Chondrocyte (in vitro differentiated cells): ENCODE measurements around the gene PIP5K1B. TPM values are rescaled to one million over a fixed set of nuclear protein-coding genes. Genes with fewer than 3 reads are reported as not detected.

Experiments used
- DNase-seq: peaks from one replicate; pipeline ENCODE4 v3.0.0; 2021; ENCODE audit warnings: mixed read lengths, low spot score
- H3K27ac Mint-ChIP-seq: one replicate; pipeline ENCODE4 v1.8.0; 2021; ENCODE audit warnings: mild to moderate bottlenecking, moderate library complexity, mixed read lengths; ENCODE audit not compliant: unreplicated experiment
- H3K27me3 Mint-ChIP-seq: 2 replicates; pipeline ENCODE4 v1.8.0; 2021; ENCODE audit warnings: low read depth, mixed read lengths
- H3K36me3 Mint-ChIP-seq: 2 replicates; pipeline ENCODE4 v1.8.0; 2021; ENCODE audit warnings: low read depth, mixed read lengths
- H3K4me1 Mint-ChIP-seq: 2 replicates; pipeline ENCODE4 v1.8.0; 2021; ENCODE audit warnings: low read depth, mild to moderate bottlenecking, mixed read lengths
- H3K4me3 Mint-ChIP-seq: one replicate; pipeline ENCODE4 v1.8.0; 2021; ENCODE audit warnings: mild to moderate bottlenecking, moderate library complexity, mixed read lengths; ENCODE audit not compliant: unreplicated experiment
- H3K9me3 Mint-ChIP-seq: 2 replicates; pipeline ENCODE4 v1.8.0; 2021; ENCODE audit warnings: low read depth, mixed read lengths
- total RNA-seq: library from RNA; stranded (reverse); gene quantifications from 3 replicates; pipeline ENCODE4 v1.2.1, GENCODE V29; 2021
- TF ChIP-seq, protein P1 (sequence below): fragments of 200-600 bp; sonication (generic); IDR thresholded peaks from 2 replicates; pipeline ENCODE4 v1.5.0; 2021; ENCODE audit warnings: antibody characterized with exemption, mild to moderate bottlenecking, moderate library complexity

PIP5K1B gene
- total RNA-seq, 1 donor from 2014 or later, result not detected

DNA sequence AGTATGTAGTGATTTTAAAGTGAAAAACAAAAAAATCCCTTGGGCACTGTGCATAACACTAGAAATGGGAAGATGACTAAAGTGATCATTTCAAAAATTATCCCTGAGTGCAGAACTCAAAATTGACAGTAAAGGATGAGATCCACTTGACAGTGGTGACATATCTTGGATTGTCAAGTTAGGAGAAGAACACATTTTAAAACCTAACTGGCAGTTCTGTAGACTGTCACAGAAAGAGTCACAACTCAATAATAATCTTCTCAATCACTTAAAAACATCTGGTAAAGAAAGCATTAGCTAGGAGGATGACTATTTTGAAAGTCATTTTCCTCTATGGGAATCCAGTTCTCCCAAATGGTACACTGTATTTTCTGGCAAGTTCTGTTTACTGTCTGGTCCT lies 127.1 kb downstream of the PIP5K1B start:
- no peak for DNase-seq
- Mint-ChIP-seq H3K36me3 (no peaks in the 10 kb centered on the region), H3K4me1 (no peaks in the 10 kb centered on the region), H3K27me3 (no peaks in the 10 kb centered on the region), H3K4me3 (no peak overlapping the region), H3K9me3 (no peaks in the 10 kb centered on the region), H3K27ac (no peak overlapping the region)
- TF ChIP-seq, protein P1, sequence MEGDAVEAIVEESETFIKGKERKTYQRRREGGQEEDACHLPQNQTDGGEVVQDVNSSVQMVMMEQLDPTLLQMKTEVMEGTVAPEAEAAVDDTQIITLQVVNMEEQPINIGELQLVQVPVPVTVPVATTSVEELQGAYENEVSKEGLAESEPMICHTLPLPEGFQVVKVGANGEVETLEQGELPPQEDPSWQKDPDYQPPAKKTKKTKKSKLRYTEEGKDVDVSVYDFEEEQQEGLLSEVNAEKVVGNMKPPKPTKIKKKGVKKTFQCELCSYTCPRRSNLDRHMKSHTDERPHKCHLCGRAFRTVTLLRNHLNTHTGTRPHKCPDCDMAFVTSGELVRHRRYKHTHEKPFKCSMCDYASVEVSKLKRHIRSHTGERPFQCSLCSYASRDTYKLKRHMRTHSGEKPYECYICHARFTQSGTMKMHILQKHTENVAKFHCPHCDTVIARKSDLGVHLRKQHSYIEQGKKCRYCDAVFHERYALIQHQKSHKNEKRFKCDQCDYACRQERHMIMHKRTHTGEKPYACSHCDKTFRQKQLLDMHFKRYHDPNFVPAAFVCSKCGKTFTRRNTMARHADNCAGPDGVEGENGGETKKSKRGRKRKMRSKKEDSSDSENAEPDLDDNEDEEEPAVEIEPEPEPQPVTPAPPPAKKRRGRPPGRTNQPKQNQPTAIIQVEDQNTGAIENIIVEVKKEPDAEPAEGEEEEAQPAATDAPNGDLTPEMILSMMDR, result no peak

DNA sequence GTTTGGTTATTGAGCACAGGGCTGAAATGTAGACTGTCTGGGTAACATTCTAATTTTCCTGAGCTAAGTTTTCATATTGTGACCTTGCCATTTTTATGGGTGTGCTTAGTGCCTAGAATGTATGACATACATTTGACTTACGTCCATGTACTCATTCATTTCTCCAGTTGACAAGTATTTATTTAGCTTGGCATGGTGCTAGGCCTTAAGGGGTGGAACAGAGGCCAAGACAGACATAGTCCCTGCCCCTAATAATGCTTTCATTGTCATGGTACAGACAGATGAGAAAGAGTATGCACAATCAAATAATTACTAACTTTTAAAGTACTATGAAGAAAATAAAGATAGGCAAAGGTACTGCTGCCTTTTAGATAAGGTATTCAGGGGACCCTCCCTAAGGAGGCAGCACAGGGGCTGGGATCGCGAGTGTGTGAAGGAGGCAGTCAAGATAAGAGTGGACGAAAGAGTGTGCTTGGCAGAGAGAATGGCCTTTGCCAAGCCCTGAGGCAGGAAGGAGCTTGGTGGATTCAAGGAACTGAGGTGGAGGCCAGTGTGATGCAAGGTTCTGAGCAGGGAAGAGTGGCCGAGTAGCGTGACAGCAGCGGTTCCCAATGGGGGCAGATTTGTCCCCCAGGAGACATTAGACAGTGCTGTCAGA lies 128.0 kb downstream of the PIP5K1B start:
- TF ChIP-seq, protein P1, result no peak
- Mint-ChIP-seq H3K4me3 (no peak overlapping the region), H3K27ac (no peak overlapping the region)

DNA sequence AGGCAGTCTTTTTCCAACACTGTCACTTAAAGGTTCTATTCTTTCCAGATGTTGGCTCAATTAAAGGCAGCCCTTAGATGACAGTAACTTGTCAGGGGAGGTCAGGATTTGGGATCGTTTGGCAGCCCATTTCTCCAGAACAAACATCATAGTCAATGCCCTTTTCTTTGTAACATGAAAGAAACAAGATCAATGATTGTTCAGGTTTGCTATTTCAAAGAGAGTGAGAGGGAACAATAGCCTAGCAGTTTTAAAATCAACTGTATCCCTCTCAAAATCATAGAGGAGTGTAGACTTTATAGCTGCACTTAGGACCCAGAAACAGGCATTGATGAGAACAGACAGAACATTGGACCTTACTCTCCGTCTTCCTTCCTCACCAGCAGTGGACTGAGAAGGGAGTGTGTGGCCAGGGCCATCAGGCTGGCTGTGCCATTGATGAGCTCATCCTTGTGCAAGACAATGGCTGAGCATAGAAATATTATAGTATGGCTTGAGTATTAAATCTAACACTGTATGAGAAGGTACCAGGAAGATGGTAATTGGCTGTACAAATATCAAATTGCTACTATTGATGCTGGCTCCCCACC lies 130.0 kb downstream of the PIP5K1B start:
- TF ChIP-seq, protein P1, result no peak
- Mint-ChIP-seq H3K36me3 (no peaks in the 10 kb centered on the region), H3K4me3 (no peak overlapping the region), H3K27ac (no peak overlapping the region), H3K27me3 (no peaks in the 10 kb centered on the region), H3K9me3 (no peaks in the 10 kb centered on the region), H3K4me1 (no peaks in the 10 kb centered on the region)
- no peak for DNase-seq

More for the DNA sequence above, 128.0 kb downstream of the PIP5K1B start:
- Mint-ChIP-seq H3K27me3 (no peaks in the 10 kb centered on the region), H3K9me3 (no peaks in the 10 kb centered on the region), H3K36me3 (no peaks in the 10 kb centered on the region), H3K4me1 (no peaks in the 10 kb centered on the region)
- DNase-seq, result no peak

DNA sequence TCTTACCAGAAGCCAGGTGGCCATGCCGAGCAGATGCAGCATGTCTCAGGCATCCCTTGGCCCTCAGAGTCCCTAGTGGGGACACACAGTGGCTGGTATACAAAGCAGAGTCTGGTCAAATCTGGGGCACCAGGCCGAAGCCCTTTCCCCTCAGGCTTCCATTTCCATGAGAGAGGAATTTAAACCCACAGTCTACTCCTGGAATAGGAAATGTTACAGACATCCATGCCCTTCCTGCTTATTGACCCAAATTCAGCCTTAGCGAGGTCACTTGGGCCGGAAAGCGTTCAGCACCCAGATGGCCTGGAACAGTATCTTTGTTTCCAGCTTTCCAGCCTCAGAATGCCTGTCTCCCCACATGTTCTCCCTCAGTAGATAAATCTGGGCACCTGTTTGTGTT lies 131.7 kb downstream of the PIP5K1B start:
- no peak overlapping the region for H3K27ac Mint-ChIP-seq
- H3K4me3 Mint-ChIP-seq, result no peak overlapping the region
- DNase-seq, result no peak
- no peaks in the 10 kb centered on the region for H3K9me3 Mint-ChIP-seq
- H3K36me3 Mint-ChIP-seq, result no peaks in the 10 kb centered on the region
- TF ChIP-seq, protein P1, result no peak
- H3K4me1 Mint-ChIP-seq, result no peaks in the 10 kb centered on the region
- no peaks in the 10 kb centered on the region for H3K27me3 Mint-ChIP-seq

DNA sequence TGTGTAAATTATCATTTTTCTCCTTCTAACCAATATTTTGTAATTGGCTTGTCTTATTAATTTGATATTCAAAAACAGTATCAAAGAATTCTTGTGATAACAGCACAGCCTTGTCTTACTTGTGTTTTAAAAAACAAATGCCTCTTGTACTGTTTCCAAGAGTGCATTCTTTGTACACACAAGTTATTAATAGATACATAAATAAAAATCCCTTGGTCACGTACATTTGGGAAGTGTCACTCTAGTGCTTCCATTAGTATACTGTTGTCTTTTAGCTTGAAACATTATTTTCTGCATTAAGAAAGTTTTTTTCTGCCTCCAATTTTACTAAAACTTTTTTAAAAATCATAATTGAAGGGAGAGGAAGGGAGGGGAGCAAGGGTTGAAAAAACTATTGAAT lies 133.2 kb downstream of the PIP5K1B start:
- DNase-seq, result no peak
- Mint-ChIP-seq H3K27ac (no peak overlapping the region), H3K36me3 (no peaks in the 10 kb centered on the region), H3K27me3 (no peaks in the 10 kb centered on the region), H3K9me3 (no peaks in the 10 kb centered on the region), H3K4me1 (no peaks in the 10 kb centered on the region), H3K4me3 (no peak overlapping the region)
- TF ChIP-seq, protein P1, result no peak
